ENCODE data around the gene LYRM4. TPM values are rescaled to one million over a fixed set of nuclear protein-coding genes. Genes with fewer than 3 reads are reported as not detected.

Gene LYRM4
- total RNA-seq, 1 donor, result 21.3 TPM

- DNase-seq (ENCODE audit: low read depth in 2 of 3, low spot score in 2 of 3), result no peak
Measured at GRCh38 chr6:5059036-5059896, 201.5 kb downstream of the LYRM4 start.

Small RNA genes lying within 50 kb of the gene (small RNA-seq; reads per million reads assigned to genes)
- not detected for gene MIR3691

Other genes starting within 250 kb of the LYRM4 start
- under 0.01 TPM for gene PPP1R3G, start 175.6 kb downstream of the LYRM4 start, total RNA-seq
- 47.1 TPM for gene FARS2, start 563 bp upstream of the LYRM4 start, total RNA-seq